Umbilical cord (tissue), 2 donors: Measurements from ENCODE around the gene SLC3A2. TPM values are rescaled to one million over a fixed set of nuclear protein-coding genes. Genes with fewer than 3 reads are reported as not detected.
"Not testable (repeated sequence)": the region's sequence is repeated elsewhere in the genome, so short reads cannot be mapped to it uniquely, and the experiment has no call there.

Experiments used
- DNase-seq: peaks from one replicate; pipeline ENCODE4 v3.0.0-alpha.2; 2015; ENCODE audit warnings: low spot score
- total RNA-seq: library from RNA; depleted of rRNA; stranded (reverse); fragments of >200 nt; gene quantifications from one replicate; pipeline ENCODE4 v1.2.3, GENCODE V29; 2014; ENCODE audit warnings: low replicate concordance; ENCODE audit not compliant: insufficient read depth

SLC3A2 gene
- total RNA-seq, 1 donor from 2014 or later, result 77.0 TPM

- no peak for DNase-seq
These were observed 28.0 kb upstream of the SLC3A2 start for GRCh38 chr11:62852523-62853188.

GRCh38 chr11:62853279-62853965 is 27.3 kb upstream of the SLC3A2 start:
- DNase-seq, result no peak

GRCh38 chr11:62854013-62854824 is 26.5 kb upstream of the SLC3A2 start:
- no peak for DNase-seq

GRCh38 chr11:62854825-62855570 is 25.7 kb upstream of the SLC3A2 start:
- DNase-seq, result no peak

- DNase-seq, result peak; percentile 98
These were observed 24.9 kb upstream of the SLC3A2 start for GRCh38 chr11:62855571-62856332.

- DNase-seq, result no peak
These were observed 24.3 kb upstream of the SLC3A2 start for GRCh38 chr11:62856333-62856895.

GRCh38 chr11:62857541-62857982 is 23.1 kb upstream of the SLC3A2 start:
- DNase-seq, result no peak

GRCh38 chr11:62858201-62858600 is 22.5 kb upstream of the SLC3A2 start:
- DNase-seq, result no peak

GRCh38 chr11:62859281-62859703 is 21.4 kb upstream of the SLC3A2 start:
- DNase-seq, result not testable (repeated sequence)

- peak; percentile 61 for DNase-seq
These were observed 19.7 kb upstream of the SLC3A2 start for GRCh38 chr11:62860835-62861563.

GRCh38 chr11:62861564-62862192 is 19.0 kb upstream of the SLC3A2 start:
- DNase-seq, result not testable (repeated sequence)

- DNase-seq, result peak; percentile 95
These were observed 16.9 kb upstream of the SLC3A2 start for GRCh38 chr11:62863687-62864335.

- DNase-seq, result peak; percentile 70
These were observed 15.1 kb upstream of the SLC3A2 start for GRCh38 chr11:62865635-62866034.

- DNase-seq, result peak; percentile 79
These were observed 5.8 kb upstream of the SLC3A2 start for GRCh38 chr11:62874851-62875250.

- DNase-seq, result peak; percentile 73
These were observed 4.8 kb upstream of the SLC3A2 start for GRCh38 chr11:62875698-62876478.

GRCh38 chr11:62876712-62877111 is 4.0 kb upstream of the SLC3A2 start:
- no peak for DNase-seq

GRCh38 chr11:62879235-62879978 is 1.3 kb upstream of the SLC3A2 start:
- no peak for DNase-seq
